ENCODE measurements around the gene CELF4. TPM values are rescaled to one million over a fixed set of nuclear protein-coding genes. Genes with fewer than 3 reads are reported as not detected.

The CELF4 gene
- polyA plus RNA-seq, 4 donors: 3.2 to 7.8 (median 3.8) TPM; not detected in 1

- Histone ChIP-seq H3K27ac (ENCODE audit: low read depth in 1 of 3, low read length in 2 of 3) (no peak overlapping the region), H3K4me3 (ENCODE audit: low read depth in 1 of 3, low read length in 3 of 3) (no peak overlapping the region), H3K9me3 (ENCODE audit: control insufficient read depth in 2 of 2, insufficient read depth in 1 of 2, low read depth in 1 of 2, low read length in 1 of 2) (no peaks in the 10 kb centered on the region), H3K36me3 (ENCODE audit: control insufficient read depth in 3 of 3, insufficient read depth in 2 of 3, low read depth in 1 of 3, low read length in 3 of 3) (no peaks in the 10 kb centered on the region), H3K27me3 (ENCODE audit: control insufficient read depth in 3 of 3, insufficient read depth in 3 of 3, low read length in 3 of 3) (peaks cover 0 to 4% (median 0%) of the 10 kb centered on the region in 3 donors), H3K4me1 (ENCODE audit: control insufficient read depth in 3 of 3, insufficient read depth in 2 of 3, low read depth in 1 of 3, low read length in 2 of 3) (no peaks in the 10 kb centered on the region)
- FAIRE-seq (no peak), DNase-seq (peak in 1 of 2 donors; percentile 26)
- WGBS, 3 donors: 35 to 52% (median 39%) methylated on average over 15 of the region's 15 CpGs
Measured at GRCh38 chr18:37322492-37323035, 243.0 kb downstream of the CELF4 start.

GRCh38 chr18:37321582-37322491 lies 243.8 kb downstream of the CELF4 start:
- no peak overlapping the region for H3K27ac ChIP-seq (ENCODE audit: low read depth in 1 of 3, low read length in 2 of 3)
- H3K4me1 ChIP-seq (ENCODE audit: control insufficient read depth in 3 of 3, insufficient read depth in 2 of 3, low read depth in 1 of 3, low read length in 2 of 3): no peaks in the 10 kb centered on the region
- peaks cover 0 to 4% (median 0%) of the 10 kb centered on the region in 3 donors for H3K27me3 ChIP-seq (ENCODE audit: control insufficient read depth in 3 of 3, insufficient read depth in 3 of 3, low read length in 3 of 3)
- H3K4me3 ChIP-seq (ENCODE audit: low read depth in 1 of 3, low read length in 3 of 3): no peak overlapping the region
- no peaks in the 10 kb centered on the region for H3K36me3 ChIP-seq (ENCODE audit: control insufficient read depth in 3 of 3, insufficient read depth in 2 of 3, low read depth in 1 of 3, low read length in 3 of 3)
- 68 to 75% (median 73%) methylated on average over 27 to 29 of the region's 29 CpGs for WGBS, 3 donors
- DNase-seq (no peak), FAIRE-seq (no peak)
- no peaks in the 10 kb centered on the region for H3K9me3 ChIP-seq (ENCODE audit: control insufficient read depth in 2 of 2, insufficient read depth in 1 of 2, low read depth in 1 of 2, low read length in 1 of 2)

- WGBS, 3 donors: 52 to 78% (median 56%) methylated on average over 10 of the region's 10 CpGs
Measured at GRCh38 chr18:37320317-37320716, 245.3 kb downstream of the CELF4 start.

GRCh38 chr18:37318360-37319355 lies 246.9 kb downstream of the CELF4 start:
- H3K4me3 ChIP-seq (ENCODE audit: low read depth in 1 of 3, low read length in 3 of 3): no peak overlapping the region
- no peak for FAIRE-seq
- 83 to 85% (median 83%) methylated on average over 16 of the region's 16 CpGs for WGBS, 3 donors
- no peak for DNase-seq
- no peaks in the 10 kb centered on the region for H3K9me3 ChIP-seq (ENCODE audit: control insufficient read depth in 2 of 2, insufficient read depth in 1 of 2, low read depth in 1 of 2, low read length in 1 of 2)
- H3K4me1 ChIP-seq (ENCODE audit: control insufficient read depth in 3 of 3, insufficient read depth in 2 of 3, low read depth in 1 of 3, low read length in 2 of 3): no peaks in the 10 kb centered on the region
- H3K27me3 ChIP-seq (ENCODE audit: control insufficient read depth in 3 of 3, insufficient read depth in 3 of 3, low read length in 3 of 3): peaks cover 0 to 4% (median 0%) of the 10 kb centered on the region in 3 donors
- H3K27ac ChIP-seq (ENCODE audit: low read depth in 1 of 3, low read length in 2 of 3): no peak overlapping the region
- H3K36me3 ChIP-seq (ENCODE audit: control insufficient read depth in 3 of 3, insufficient read depth in 2 of 3, low read depth in 1 of 3, low read length in 3 of 3): no peaks in the 10 kb centered on the region

More at GRCh38 chr18:37320317-37320716, 245.3 kb downstream of the CELF4 start:
- Histone ChIP-seq H3K27ac (ENCODE audit: low read depth in 1 of 3, low read length in 2 of 3) (no peak overlapping the region), H3K36me3 (ENCODE audit: control insufficient read depth in 3 of 3, insufficient read depth in 2 of 3, low read depth in 1 of 3, low read length in 3 of 3) (no peaks in the 10 kb centered on the region), H3K27me3 (ENCODE audit: control insufficient read depth in 3 of 3, insufficient read depth in 3 of 3, low read length in 3 of 3) (peaks cover 0 to 4% (median 0%) of the 10 kb centered on the region in 3 donors), H3K9me3 (ENCODE audit: control insufficient read depth in 2 of 2, insufficient read depth in 1 of 2, low read depth in 1 of 2, low read length in 1 of 2) (no peaks in the 10 kb centered on the region), H3K4me3 (ENCODE audit: low read depth in 1 of 3, low read length in 3 of 3) (no peak overlapping the region), H3K4me1 (ENCODE audit: control insufficient read depth in 3 of 3, insufficient read depth in 2 of 3, low read depth in 1 of 3, low read length in 2 of 3) (no peaks in the 10 kb centered on the region)
- DNase-seq (no peak), FAIRE-seq (no peak)

- H3K36me3 ChIP-seq (ENCODE audit: control insufficient read depth in 3 of 3, insufficient read depth in 2 of 3, low read depth in 1 of 3, low read length in 3 of 3): no peaks in the 10 kb centered on the region
- H3K4me3 ChIP-seq (ENCODE audit: low read depth in 1 of 3, low read length in 3 of 3): no peak overlapping the region
- H3K9me3 ChIP-seq (ENCODE audit: control insufficient read depth in 2 of 2, insufficient read depth in 1 of 2, low read depth in 1 of 2, low read length in 1 of 2): no peaks in the 10 kb centered on the region
- DNase-seq (no peak), FAIRE-seq (no peak)
- H3K27me3 ChIP-seq (ENCODE audit: control insufficient read depth in 3 of 3, insufficient read depth in 3 of 3, low read length in 3 of 3): no peaks in the 10 kb centered on the region
- 66 to 87% (median 76%) methylated on average over 2 of the region's 2 CpGs for WGBS, 3 donors
- H3K27ac ChIP-seq (ENCODE audit: low read depth in 1 of 3, low read length in 2 of 3): no peak overlapping the region
- no peaks in the 10 kb centered on the region for H3K4me1 ChIP-seq (ENCODE audit: control insufficient read depth in 3 of 3, insufficient read depth in 2 of 3, low read depth in 1 of 3, low read length in 2 of 3)
Measured at GRCh38 chr18:37317486-37317885, 248.1 kb downstream of the CELF4 start.

- no peak for FAIRE-seq
- H3K4me3 ChIP-seq (ENCODE audit: low read depth in 1 of 3, low read length in 3 of 3): no peak overlapping the region
- H3K36me3 ChIP-seq (ENCODE audit: control insufficient read depth in 3 of 3, insufficient read depth in 2 of 3, low read depth in 1 of 3, low read length in 3 of 3): no peaks in the 10 kb centered on the region
- no peak for DNase-seq
- no peaks in the 10 kb centered on the region for H3K9me3 ChIP-seq (ENCODE audit: control insufficient read depth in 2 of 2, insufficient read depth in 1 of 2, low read depth in 1 of 2, low read length in 1 of 2)
- H3K27ac ChIP-seq (ENCODE audit: low read depth in 1 of 3, low read length in 2 of 3): no peak overlapping the region
- H3K4me1 ChIP-seq (ENCODE audit: control insufficient read depth in 3 of 3, insufficient read depth in 2 of 3, low read depth in 1 of 3, low read length in 2 of 3): no peaks in the 10 kb centered on the region
- WGBS, 3 donors: 77 to 92% (median 80%) methylated on average over 1 of the region's 1 CpG
- no peaks in the 10 kb centered on the region for H3K27me3 ChIP-seq (ENCODE audit: control insufficient read depth in 3 of 3, insufficient read depth in 3 of 3, low read length in 3 of 3)
Measured at GRCh38 chr18:37316468-37316867, 249.1 kb downstream of the CELF4 start.

- Histone ChIP-seq H3K4me1 (ENCODE audit: control insufficient read depth in 3 of 3, insufficient read depth in 2 of 3, low read depth in 1 of 3, low read length in 2 of 3) (no peaks in the 10 kb centered on the region), H3K4me3 (ENCODE audit: low read depth in 1 of 3, low read length in 3 of 3) (no peak overlapping the region), H3K27me3 (ENCODE audit: control insufficient read depth in 3 of 3, insufficient read depth in 3 of 3, low read length in 3 of 3) (no peaks in the 10 kb centered on the region), H3K27ac (ENCODE audit: low read depth in 1 of 3, low read length in 2 of 3) (no peak overlapping the region), H3K36me3 (ENCODE audit: control insufficient read depth in 3 of 3, insufficient read depth in 2 of 3, low read depth in 1 of 3, low read length in 3 of 3) (no peaks in the 10 kb centered on the region), H3K9me3 (ENCODE audit: control insufficient read depth in 2 of 2, insufficient read depth in 1 of 2, low read depth in 1 of 2, low read length in 1 of 2) (no peaks in the 10 kb centered on the region)
- WGBS, 3 donors: 92 to 94% (median 94%) methylated on average over 1 of the region's 1 CpG
- DNase-seq: no peak
- no peak for FAIRE-seq
Measured at GRCh38 chr18:37315935-37316334, 249.7 kb downstream of the CELF4 start.

GRCh38 chr18:37314534-37314933 lies 251.1 kb downstream of the CELF4 start:
- no peak for FAIRE-seq
- Histone ChIP-seq H3K9me3 (ENCODE audit: control insufficient read depth in 2 of 2, insufficient read depth in 1 of 2, low read depth in 1 of 2, low read length in 1 of 2) (no peaks in the 10 kb centered on the region), H3K27me3 (ENCODE audit: control insufficient read depth in 3 of 3, insufficient read depth in 3 of 3, low read length in 3 of 3) (no peaks in the 10 kb centered on the region), H3K36me3 (ENCODE audit: control insufficient read depth in 3 of 3, insufficient read depth in 2 of 3, low read depth in 1 of 3, low read length in 3 of 3) (no peaks in the 10 kb centered on the region), H3K27ac (ENCODE audit: low read depth in 1 of 3, low read length in 2 of 3) (no peak overlapping the region), H3K4me1 (ENCODE audit: control insufficient read depth in 3 of 3, insufficient read depth in 2 of 3, low read depth in 1 of 3, low read length in 2 of 3) (no peaks in the 10 kb centered on the region), H3K4me3 (ENCODE audit: low read depth in 1 of 3, low read length in 3 of 3) (no peak overlapping the region)
- no peak for DNase-seq
- WGBS, 3 donors: 34 to 62% (median 58%) methylated on average over 5 of the region's 5 CpGs
